Liver (tissue), 9 donors: ENCODE data around the gene KCNJ5. TPM values are rescaled to one million over a fixed set of nuclear protein-coding genes. Genes with fewer than 3 reads are reported as not detected.

Experiments
- DNase-seq: peaks from one replicate; pipeline ENCODE4 v3.0.0-alpha.2; 2017; ENCODE audit warnings: low spot score
- H3K27ac ChIP-seq, 2 donors: one replicate each; pipeline ENCODE4 v1.7.0; 2013; ENCODE audit warnings: inconsistent platforms in 2 of 2, low read length in 2 of 2, control low read depth in 1 of 2, low read depth in 1 of 2, mild to moderate bottlenecking in 1 of 2
- H3K27me3 ChIP-seq, 4 donors: one replicate each; pipeline versions ENCODE4 v1.6.1 to v1.7.0; 2013; ENCODE audit warnings: low read length in 3 of 4, inconsistent platforms in 1 of 4, mild to moderate bottlenecking in 1 of 4, moderate library complexity in 1 of 4; ENCODE audit not compliant: control insufficient read depth in 4 of 4, insufficient read depth in 4 of 4
- H3K36me3 ChIP-seq, 4 donors: one replicate each; pipeline versions ENCODE4 v1.6.1 to v1.7.0; 2013; ENCODE audit warnings: low read length in 3 of 4, mild to moderate bottlenecking in 3 of 4, low read depth in 1 of 4, moderate library complexity in 1 of 4; ENCODE audit not compliant: control insufficient read depth in 4 of 4, insufficient read depth in 3 of 4
- H3K4me1 ChIP-seq, 4 donors: one replicate each; pipeline versions ENCODE4 v1.6.1 to v1.7.0; 2013; ENCODE audit warnings: low read length in 3 of 4, mild to moderate bottlenecking in 3 of 4, moderate library complexity in 1 of 4; ENCODE audit not compliant: control insufficient read depth in 4 of 4, insufficient read depth in 4 of 4
- H3K4me3 ChIP-seq, 3 donors: one replicate each; pipeline versions ENCODE4 v1.6.1 to v1.7.0; 2013; ENCODE audit warnings: low read length in 3 of 3, control low read depth in 1 of 3, low read depth in 1 of 3, mild to moderate bottlenecking in 1 of 3
- H3K9ac ChIP-seq, 2 donors: one replicate each; pipeline ENCODE4 v1.7.0; 2013; ENCODE audit warnings: low read length in 2 of 2, mild to moderate bottlenecking in 2 of 2, moderate library complexity in 2 of 2, control low read depth in 1 of 2, low read depth in 1 of 2
- H3K9me3 ChIP-seq, 4 donors: one replicate each; pipeline versions ENCODE4 v1.6.1 to v1.7.0; 2013; ENCODE audit warnings: low read length in 3 of 4; ENCODE audit not compliant: control insufficient read depth in 4 of 4
- ATF3 ChIP-seq: IDR thresholded peaks from 2 replicates; pipeline ENCODE4 v1.6.1; 2016; ENCODE audit warnings: antibody characterized with exemption
- CTCF ChIP-seq: fragments of 150-350 bp; IDR thresholded peaks from 2 replicates; pipeline ENCODE4 v1.5.1; 2017; ENCODE audit warnings: improper control_type of control experiment, low read depth, low read length; ENCODE audit not compliant: missing input control
- EGR1 ChIP-seq, 2 donors: IDR thresholded peaks; 2 replicates each; pipeline ENCODE4 v1.6.1; 2016 to 2018; ENCODE audit warnings: antibody characterized with exemption in 2 of 2, low read depth in 2 of 2
- FOXA1 ChIP-seq: IDR thresholded peaks from 2 replicates; pipeline ENCODE4 v1.6.1; 2016; ENCODE audit warnings: antibody characterized with exemption
- FOXA2 ChIP-seq: IDR thresholded peaks from 2 replicates; pipeline ENCODE4 v1.6.1; 2016; ENCODE audit warnings: antibody characterized with exemption
- GABPA ChIP-seq, 2 donors: IDR thresholded peaks in 1 of 2; conservative IDR thresholded peaks in 1 of 2; 2 replicates each; pipeline ENCODE4 v1.6.1; 2016; ENCODE audit warnings: antibody characterized with exemption in 2 of 2, mild to moderate bottlenecking in 1 of 2, moderate library complexity in 1 of 2
- HNF4A ChIP-seq, 2 donors: conservative IDR thresholded peaks; 2 replicates each; pipeline ENCODE4 v1.6.1; 2016; ENCODE audit warnings: antibody characterized with exemption in 2 of 2, mild to moderate bottlenecking in 2 of 2
- HNF4G ChIP-seq: IDR thresholded peaks from 2 replicates; pipeline ENCODE4 v1.6.1; 2016; ENCODE audit warnings: antibody characterized with exemption
- JUND ChIP-seq, 2 donors: IDR thresholded peaks; 2 replicates each; pipeline ENCODE4 v1.6.1; 2016; ENCODE audit warnings: antibody characterized with exemption in 2 of 2
- MAX ChIP-seq: IDR thresholded peaks from 2 replicates; pipeline ENCODE4 v1.6.1; 2016; ENCODE audit warnings: antibody characterized with exemption
- NR2F2 ChIP-seq: IDR thresholded peaks from 2 replicates; pipeline ENCODE4 v1.6.1; 2016; ENCODE audit warnings: antibody characterized with exemption
- RAD21 ChIP-seq, 2 donors: IDR thresholded peaks; 2 replicates each; pipeline ENCODE4 v1.6.1; 2016; ENCODE audit warnings: antibody characterized with exemption in 2 of 2, mild to moderate bottlenecking in 2 of 2
- REST ChIP-seq: IDR thresholded peaks from 2 replicates; pipeline ENCODE4 v1.6.1; 2016; ENCODE audit warnings: antibody characterized with exemption, mild to moderate bottlenecking
- RXRA ChIP-seq, 2 donors: IDR thresholded peaks; 2 replicates each; pipeline ENCODE4 v1.6.1; 2017 to 2018; ENCODE audit warnings: antibody characterized with exemption in 2 of 2, mild to moderate bottlenecking in 1 of 2
- SP1 ChIP-seq: IDR thresholded peaks from 2 replicates; pipeline ENCODE4 v1.6.1; 2018; ENCODE audit warnings: antibody characterized with exemption, mild to moderate bottlenecking
- TAF1 ChIP-seq: conservative IDR thresholded peaks from 2 replicates; pipeline ENCODE4 v1.6.1; 2016; ENCODE audit warnings: antibody characterized with exemption, mild to moderate bottlenecking
- YY1 ChIP-seq: IDR thresholded peaks from 2 replicates; pipeline ENCODE4 v1.6.1; 2016; ENCODE audit warnings: antibody characterized with exemption, mild to moderate bottlenecking
- ZBTB33 ChIP-seq: IDR thresholded peaks from 2 replicates; pipeline ENCODE4 v1.6.1; 2016; ENCODE audit warnings: antibody characterized with exemption
- WGBS: extraction: QIAGEN DNeasy Blood & Tissue Kit; methylation state at CpG from one replicate; pipeline ENCODE4 v1.1.7; 2013; 5-methylcytosine and 5-hydroxymethylcytosine counted together
- polyA plus RNA-seq, 2 donors: library from polyadenylated mRNA; stranded (reverse) in 1 of 2; unstranded in 1 of 2; fragments of 200-250 nt in 1 of 2; fragments of >200 nt in 1 of 2; fragmentation: Nextera tagmentation in 1 of 2; extraction: Ambion mirVana in 1 of 2; gene quantifications; one replicate each; pipeline versions ENCODE4 v1.2.1 to v1.2.3, GENCODE V29; 2013 to 2015
- total RNA-seq, 2 donors: library from RNA; depleted of rRNA; stranded (reverse); fragments of >200 nt; gene quantifications; one replicate each; pipeline ENCODE4 v1.2.3, GENCODE V29; 2014
- donor health status: healthy.
- donor health status: healthy.
- donor health status: healthy.
- donor health status: healthy.
- donor health status: healthy.

KCNJ5 gene
- total and polyA plus RNA-seq, 4 donors: 0.04 to 0.08 (median 0.06) TPM

GRCh38 chr11:128913806-128914205, 22.6 kb downstream of the KCNJ5 start:
- Histone ChIP-seq H3K4me3 (no peak overlapping the region), H3K27ac (no peak overlapping the region), H3K27me3 (no peaks in the 10 kb centered on the region), H3K4me1 (no peaks in the 10 kb centered on the region), H3K36me3 (no peaks in the 10 kb centered on the region), H3K9ac (no peak overlapping the region), H3K9me3 (no peaks in the 10 kb centered on the region)
- no peak for DNase-seq
- WGBS: 92% methylated on average over 5 of the region's 5 CpGs
- TF ChIP-seq RAD21 (IDR thresholded peaks at IDR 0.05) (no peak), SP1 (no peak), ATF3 (no peak), CTCF (no peak), HNF4A (conservative IDR thresholded peaks at IDR 0.05) (no peak), MAX (no peak), JUND (IDR thresholded peaks at IDR 0.05) (no peak), REST (no peak), NR2F2 (no peak), FOXA2 (no peak), YY1 (no peak), RXRA (IDR thresholded peaks at IDR 0.05) (no peak), ZBTB33 (no peak), EGR1 (IDR thresholded peaks at IDR 0.05; ENCODE audit: low read depth in 2 of 2) (no peak), HNF4G (no peak), FOXA1 (no peak), TAF1 (no peak), GABPA (IDR thresholded peaks at IDR 0.05 in 1 of 2, conservative IDR thresholded peaks at IDR 0.05 in 1 of 2) (no peak)
